Measurements from ENCODE around the gene PCBP3.

The PCBP3 gene

DNA sequence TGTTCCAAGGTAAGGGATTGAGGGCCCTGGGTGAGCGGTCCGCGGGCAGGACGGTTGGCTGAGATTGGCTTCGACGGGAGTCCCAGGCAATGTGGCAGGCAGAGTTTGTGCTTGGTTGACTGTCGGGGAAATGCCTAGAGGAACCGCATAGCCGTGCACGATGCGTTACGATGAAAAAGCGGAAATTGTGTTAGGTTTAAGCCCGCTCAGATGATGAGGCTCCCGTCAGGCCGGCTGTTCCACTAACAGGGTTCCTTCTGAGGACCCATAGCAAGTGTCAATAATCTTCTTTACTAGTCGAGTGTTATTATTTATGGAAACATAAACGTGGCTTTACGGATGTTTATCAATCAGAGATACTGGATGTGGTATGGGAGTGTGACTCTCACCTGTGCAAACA is 220.2 kb downstream of the PCBP3 start:
- TF ChIP-seq ZFX (IDR thresholded peaks at IDR 0.05; ENCODE audit: borderline replicate concordance), result no peak
- TF ChIP-seq, protein P1, sequence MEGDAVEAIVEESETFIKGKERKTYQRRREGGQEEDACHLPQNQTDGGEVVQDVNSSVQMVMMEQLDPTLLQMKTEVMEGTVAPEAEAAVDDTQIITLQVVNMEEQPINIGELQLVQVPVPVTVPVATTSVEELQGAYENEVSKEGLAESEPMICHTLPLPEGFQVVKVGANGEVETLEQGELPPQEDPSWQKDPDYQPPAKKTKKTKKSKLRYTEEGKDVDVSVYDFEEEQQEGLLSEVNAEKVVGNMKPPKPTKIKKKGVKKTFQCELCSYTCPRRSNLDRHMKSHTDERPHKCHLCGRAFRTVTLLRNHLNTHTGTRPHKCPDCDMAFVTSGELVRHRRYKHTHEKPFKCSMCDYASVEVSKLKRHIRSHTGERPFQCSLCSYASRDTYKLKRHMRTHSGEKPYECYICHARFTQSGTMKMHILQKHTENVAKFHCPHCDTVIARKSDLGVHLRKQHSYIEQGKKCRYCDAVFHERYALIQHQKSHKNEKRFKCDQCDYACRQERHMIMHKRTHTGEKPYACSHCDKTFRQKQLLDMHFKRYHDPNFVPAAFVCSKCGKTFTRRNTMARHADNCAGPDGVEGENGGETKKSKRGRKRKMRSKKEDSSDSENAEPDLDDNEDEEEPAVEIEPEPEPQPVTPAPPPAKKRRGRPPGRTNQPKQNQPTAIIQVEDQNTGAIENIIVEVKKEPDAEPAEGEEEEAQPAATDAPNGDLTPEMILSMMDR (IDR thresholded peaks at IDR 0.05), result no peak
- no peak overlapping the region for H3K27ac ChIP-seq

DNA sequence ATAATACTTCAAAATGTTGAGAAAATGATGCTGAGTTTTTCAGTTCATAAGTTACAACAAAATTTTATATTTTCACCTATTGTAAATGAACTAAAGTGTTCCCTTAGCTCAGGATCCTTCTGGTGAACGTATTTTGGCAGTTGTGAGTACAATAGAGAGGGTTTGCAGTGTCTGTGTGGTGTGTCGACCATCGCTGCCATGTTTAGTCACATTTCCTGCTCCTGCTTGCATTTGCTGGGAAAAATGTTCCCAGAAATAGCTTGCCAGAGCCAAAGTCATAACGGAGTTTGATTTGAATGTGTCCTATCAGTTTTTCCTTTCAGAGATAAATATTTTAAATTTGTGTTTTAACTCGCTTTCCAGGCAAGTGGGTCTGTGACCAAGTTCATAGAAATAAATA is 220.9 kb downstream of the PCBP3 start:
- no peak overlapping the region for H3K27ac ChIP-seq
- TF ChIP-seq, protein P1 (IDR thresholded peaks at IDR 0.05), result no peak
- no peak for TF ChIP-seq ZFX (IDR thresholded peaks at IDR 0.05; ENCODE audit: borderline replicate concordance)

DNA sequence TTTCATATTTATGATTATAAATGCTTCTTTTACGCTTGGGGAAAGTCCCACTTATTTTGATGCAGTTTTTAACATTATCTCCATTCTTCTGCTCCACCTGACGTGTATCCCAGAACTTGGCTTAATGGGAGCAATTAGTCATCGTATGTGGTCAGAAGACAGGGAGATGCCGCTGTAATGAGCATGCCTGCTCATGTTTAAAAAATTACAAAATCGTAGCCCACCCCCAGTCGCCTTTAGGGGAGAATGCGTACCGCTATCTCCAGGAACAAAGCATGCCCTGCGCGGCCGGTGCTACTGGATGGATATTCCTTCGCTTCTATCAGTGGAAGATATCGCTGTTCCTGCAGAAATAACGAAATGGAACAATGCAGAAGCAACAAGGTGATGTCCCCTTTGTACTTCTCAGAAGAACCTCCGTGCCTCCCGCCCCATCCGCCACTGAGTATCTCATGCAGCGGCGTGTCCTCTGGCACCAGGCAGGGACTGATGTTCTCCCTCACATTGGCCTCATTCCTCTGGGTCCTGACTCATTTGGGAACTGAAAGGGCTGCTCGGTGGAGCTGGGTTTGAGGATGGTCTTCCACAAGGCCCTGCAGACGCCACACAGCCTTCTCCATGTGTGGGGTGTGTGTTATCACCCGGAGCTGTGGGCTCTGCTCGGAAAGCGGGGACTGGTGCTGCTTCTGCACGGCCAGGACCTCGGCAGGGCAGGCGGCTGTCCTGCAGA is 221.7 kb downstream of the PCBP3 start:
- H3K27ac ChIP-seq, result no peak overlapping the region
- no peak for TF ChIP-seq ZFX (IDR thresholded peaks at IDR 0.05; ENCODE audit: borderline replicate concordance)
- TF ChIP-seq, protein P1 (IDR thresholded peaks at IDR 0.05), result no peak

DNA sequence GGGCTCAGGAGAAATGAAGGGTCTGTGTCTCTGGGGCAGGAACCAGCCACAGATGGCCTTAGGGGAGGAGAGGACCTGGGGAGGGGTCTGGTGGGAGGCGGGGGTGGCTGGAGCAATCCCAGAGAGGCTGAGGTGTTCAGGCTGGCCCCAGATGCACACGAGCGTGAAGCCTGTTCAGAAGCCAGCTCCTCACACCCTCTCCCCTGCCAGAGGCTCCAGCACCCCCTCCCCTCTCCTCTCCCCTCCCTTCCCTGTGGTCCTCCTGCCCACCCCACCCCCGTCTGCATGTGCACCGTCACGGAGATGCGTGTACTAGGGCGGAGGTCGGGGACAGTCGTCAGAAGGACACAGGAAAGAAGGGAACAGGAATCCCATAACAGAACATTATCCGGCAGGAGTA is 223.0 kb downstream of the PCBP3 start:
- TF ChIP-seq ZFX (IDR thresholded peaks at IDR 0.05; ENCODE audit: borderline replicate concordance), result no peak
- TF ChIP-seq, protein P1 (IDR thresholded peaks at IDR 0.05), result no peak
- H3K27ac ChIP-seq, result no peak overlapping the region

DNA sequence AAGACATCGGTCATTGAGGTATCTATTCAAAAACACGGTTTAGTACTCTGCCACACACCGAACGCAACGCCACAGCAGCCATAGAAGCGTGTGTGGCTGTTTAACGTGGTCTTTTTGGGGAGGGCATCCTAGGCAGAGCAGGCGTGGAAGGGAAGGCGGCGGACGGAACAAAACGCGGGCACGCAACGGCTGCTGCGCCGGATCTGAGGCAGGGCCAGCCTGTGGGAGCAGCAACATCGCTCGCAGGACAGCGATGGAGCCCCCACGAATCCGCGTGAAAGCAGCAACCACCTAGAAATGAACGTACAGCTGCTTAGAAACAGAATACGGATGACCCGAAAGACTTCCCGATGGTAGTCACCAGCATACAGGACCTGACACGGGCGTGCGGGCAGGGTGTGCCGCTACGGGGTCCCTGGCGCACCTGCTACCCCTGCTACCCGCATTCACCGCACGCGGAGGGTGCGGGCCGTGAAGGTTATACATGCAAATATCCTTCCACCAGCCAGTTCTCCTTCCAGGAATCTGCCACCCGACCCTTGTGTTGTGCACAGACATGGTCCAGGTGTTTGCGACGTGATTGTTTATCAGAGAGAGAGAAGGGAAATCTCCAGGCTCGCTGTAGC is 223.6 kb downstream of the PCBP3 start:
- TF ChIP-seq ZFX (IDR thresholded peaks at IDR 0.05; ENCODE audit: borderline replicate concordance), result no peak
- TF ChIP-seq, protein P1 (IDR thresholded peaks at IDR 0.05), result no peak
- H3K27ac ChIP-seq, result no peak overlapping the region

DNA sequence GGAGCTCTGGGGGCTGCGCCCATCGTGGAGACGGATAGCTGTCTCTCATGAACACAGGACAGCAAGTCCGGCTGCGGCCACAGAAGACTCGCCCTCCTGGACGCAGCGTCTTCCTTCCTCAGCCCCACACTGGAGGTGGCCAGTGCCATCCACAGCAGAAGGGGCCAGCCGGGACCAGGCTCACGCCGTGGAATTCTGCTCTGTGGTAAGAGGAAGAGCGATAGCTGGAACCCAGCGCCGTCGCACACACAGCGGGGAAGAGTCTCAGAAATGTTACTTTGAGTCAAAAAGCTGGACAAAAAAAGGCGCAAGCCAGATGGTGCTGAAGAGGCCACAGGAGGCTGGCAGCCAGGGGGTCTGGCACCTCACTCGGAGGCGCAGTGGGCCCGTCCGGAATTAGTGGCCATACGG is 224.2 kb downstream of the PCBP3 start:
- no peak overlapping the region for H3K27ac ChIP-seq
- no peak for TF ChIP-seq ZFX (IDR thresholded peaks at IDR 0.05; ENCODE audit: borderline replicate concordance)

DNA sequence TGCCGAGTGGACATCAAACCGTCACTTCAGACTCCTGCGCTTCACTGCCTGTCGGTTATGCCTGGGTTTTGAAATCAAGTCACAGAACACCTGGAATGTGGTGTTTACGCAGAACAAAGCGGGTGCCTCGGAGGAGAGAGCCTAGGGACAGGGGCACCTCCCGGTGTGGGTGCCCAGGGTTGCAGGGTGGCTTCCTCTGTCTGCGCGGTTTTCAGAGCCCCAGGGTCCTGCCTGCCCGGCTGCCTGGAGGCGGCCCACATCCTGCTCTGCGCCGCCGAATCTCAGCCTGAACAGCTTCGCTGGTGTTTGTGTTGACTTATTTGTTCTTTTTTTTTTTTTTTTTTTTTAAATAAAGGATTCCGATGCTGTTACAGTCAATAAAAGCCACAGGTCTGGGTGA is 224.6 kb downstream of the PCBP3 start:
- TF ChIP-seq ZFX (IDR thresholded peaks at IDR 0.05; ENCODE audit: borderline replicate concordance), result no peak
- TF ChIP-seq, protein P1 (IDR thresholded peaks at IDR 0.05), result no peak
- no peak overlapping the region for H3K27ac ChIP-seq

Measured in 22Rv1 (cell line).